Measurements from ENCODE around the gene NCAM1.

NCAM1 gene

GRCh38 chr11:113142508-113142907, 181.3 kb downstream of the NCAM1 start:
- no peaks in the 10 kb centered on the region for H3K36me3 ChIP-seq (ENCODE audit: control insufficient read depth in 2 of 2, insufficient read depth in 1 of 2, low read length in 2 of 2)
- no peaks in the 10 kb centered on the region for H3K9me3 ChIP-seq (ENCODE audit: control insufficient read depth, insufficient read depth, low read depth, low read length)
- no peaks in the 10 kb centered on the region for H3K4me1 ChIP-seq (ENCODE audit: control insufficient read depth, insufficient read depth, low read length)
- H3K27ac ChIP-seq (ENCODE audit: extremely low read depth, low read depth, low read length) = no peak overlapping the region
- TF ChIP-seq GLIS1 (tag by site-specific recombination; IDR thresholded peaks at IDR 0.05) (no peak), ZNF169 (tag by site-specific recombination; IDR thresholded peaks at IDR 0.05) (no peak), ZNF155 (tag by site-specific recombination; IDR thresholded peaks at IDR 0.05) (no peak)
- TF ChIP-seq, protein P1, sequence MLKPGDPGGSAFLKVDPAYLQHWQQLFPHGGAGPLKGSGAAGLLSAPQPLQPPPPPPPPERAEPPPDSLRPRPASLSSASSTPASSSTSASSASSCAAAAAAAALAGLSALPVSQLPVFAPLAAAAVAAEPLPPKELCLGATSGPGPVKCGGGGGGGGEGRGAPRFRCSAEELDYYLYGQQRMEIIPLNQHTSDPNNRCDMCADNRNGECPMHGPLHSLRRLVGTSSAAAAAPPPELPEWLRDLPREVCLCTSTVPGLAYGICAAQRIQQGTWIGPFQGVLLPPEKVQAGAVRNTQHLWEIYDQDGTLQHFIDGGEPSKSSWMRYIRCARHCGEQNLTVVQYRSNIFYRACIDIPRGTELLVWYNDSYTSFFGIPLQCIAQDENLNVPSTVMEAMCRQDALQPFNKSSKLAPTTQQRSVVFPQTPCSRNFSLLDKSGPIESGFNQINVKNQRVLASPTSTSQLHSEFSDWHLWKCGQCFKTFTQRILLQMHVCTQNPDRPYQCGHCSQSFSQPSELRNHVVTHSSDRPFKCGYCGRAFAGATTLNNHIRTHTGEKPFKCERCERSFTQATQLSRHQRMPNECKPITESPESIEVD (tag by site-specific recombination; IDR thresholded peaks at IDR 0.05) = no peak
- POLR2A ChIA-PET = no interaction called here
- H3K4me3 ChIP-seq (ENCODE audit: low read depth, low read length) = no peak overlapping the region
- CTCF ChIA-PET = no interaction called here

GRCh38 chr11:113147249-113147648, 186.0 kb downstream of the NCAM1 start:
- ChIA-PET CTCF (interaction anchor here (0.6 kb wide), 1 partner anchor 561 kb away, joined by 3 read pairs; no protein-coding TSS in a partner anchor), POLR2A (no interaction called here)
- Histone ChIP-seq H3K4me1 (ENCODE audit: control insufficient read depth, insufficient read depth, low read length) (no peaks in the 10 kb centered on the region), H3K36me3 (ENCODE audit: control insufficient read depth in 2 of 2, insufficient read depth in 1 of 2, low read length in 2 of 2) (no peaks in the 10 kb centered on the region), H3K4me3 (ENCODE audit: low read depth, low read length) (no peak overlapping the region), H3K9me3 (ENCODE audit: control insufficient read depth, insufficient read depth, low read depth, low read length) (no peaks in the 10 kb centered on the region), H3K27ac (ENCODE audit: extremely low read depth, low read depth, low read length) (no peak overlapping the region)
- TF ChIP-seq ZNF530 (tag by site-specific recombination; IDR thresholded peaks at IDR 0.05; ENCODE audit: low read depth) = no peak
- TF ChIP-seq ZNF513 (tag by site-specific recombination; IDR thresholded peaks at IDR 0.05) = no peak
- TF ChIP-seq ZBTB1 (tag by site-specific recombination; IDR thresholded peaks at IDR 0.05) = no peak
- TF ChIP-seq, protein P2, sequence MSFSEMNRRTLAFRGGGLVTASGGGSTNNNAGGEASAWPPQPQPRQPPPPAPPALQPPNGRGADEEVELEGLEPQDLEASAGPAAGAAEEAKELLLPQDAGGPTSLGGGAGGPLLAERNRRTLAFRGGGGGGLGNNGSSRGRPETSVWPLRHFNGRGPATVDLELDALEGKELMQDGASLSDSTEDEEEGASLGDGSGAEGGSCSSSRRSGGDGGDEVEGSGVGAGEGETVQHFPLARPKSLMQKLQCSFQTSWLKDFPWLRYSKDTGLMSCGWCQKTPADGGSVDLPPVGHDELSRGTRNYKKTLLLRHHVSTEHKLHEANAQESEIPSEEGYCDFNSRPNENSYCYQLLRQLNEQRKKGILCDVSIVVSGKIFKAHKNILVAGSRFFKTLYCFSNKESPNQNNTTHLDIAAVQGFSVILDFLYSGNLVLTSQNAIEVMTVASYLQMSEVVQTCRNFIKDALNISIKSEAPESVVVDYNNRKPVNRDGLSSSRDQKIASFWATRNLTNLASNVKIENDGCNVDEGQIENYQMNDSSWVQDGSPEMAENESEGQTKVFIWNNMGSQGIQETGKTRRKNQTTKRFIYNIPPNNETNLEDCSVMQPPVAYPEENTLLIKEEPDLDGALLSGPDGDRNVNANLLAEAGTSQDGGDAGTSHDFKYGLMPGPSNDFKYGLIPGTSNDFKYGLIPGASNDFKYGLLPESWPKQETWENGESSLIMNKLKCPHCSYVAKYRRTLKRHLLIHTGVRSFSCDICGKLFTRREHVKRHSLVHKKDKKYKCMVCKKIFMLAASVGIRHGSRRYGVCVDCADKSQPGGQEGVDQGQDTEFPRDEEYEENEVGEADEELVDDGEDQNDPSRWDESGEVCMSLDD (tag by site-specific recombination; IDR thresholded peaks at IDR 0.05) = no peak
- TF ChIP-seq, protein P1 (tag by site-specific recombination; IDR thresholded peaks at IDR 0.05) = no peak
- no peak for TF ChIP-seq ZBTB26 (tag by site-specific recombination; optimal IDR thresholded peaks at IDR 0.05)
- TF ChIP-seq ZNF585B (tag by site-specific recombination; IDR thresholded peaks at IDR 0.05) = no peak
- TF ChIP-seq, protein P3, sequence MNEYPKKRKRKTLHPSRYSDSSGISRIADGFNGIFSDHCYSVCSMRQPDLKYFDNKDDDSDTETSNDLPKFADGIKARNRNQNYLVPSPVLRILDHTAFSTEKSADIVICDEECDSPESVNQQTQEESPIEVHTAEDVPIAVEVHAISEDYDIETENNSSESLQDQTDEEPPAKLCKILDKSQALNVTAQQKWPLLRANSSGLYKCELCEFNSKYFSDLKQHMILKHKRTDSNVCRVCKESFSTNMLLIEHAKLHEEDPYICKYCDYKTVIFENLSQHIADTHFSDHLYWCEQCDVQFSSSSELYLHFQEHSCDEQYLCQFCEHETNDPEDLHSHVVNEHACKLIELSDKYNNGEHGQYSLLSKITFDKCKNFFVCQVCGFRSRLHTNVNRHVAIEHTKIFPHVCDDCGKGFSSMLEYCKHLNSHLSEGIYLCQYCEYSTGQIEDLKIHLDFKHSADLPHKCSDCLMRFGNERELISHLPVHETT (tag by site-specific recombination; IDR thresholded peaks at IDR 0.05) = no peak
- no peak for TF ChIP-seq ZNF157 (tag by site-specific recombination; IDR thresholded peaks at IDR 0.05)

All from HEK293 (cell line).